ENCODE measurements around the gene TMEM14C.

TMEM14C gene

GRCh38 chr6:10771371-10771894 lies 48.6 kb downstream of the TMEM14C start:
- DNase-seq, result no peak

- DNase-seq, result no peak
Observed at GRCh38 chr6:10778230-10778629, 55.4 kb downstream of the TMEM14C start.

- no peak for DNase-seq
Observed at GRCh38 chr6:10779076-10779475, 56.2 kb downstream of the TMEM14C start.

Data from right hindlimb (tissue), 1 donor.